ENCODE data around the gene MYO15B.

DNA sequence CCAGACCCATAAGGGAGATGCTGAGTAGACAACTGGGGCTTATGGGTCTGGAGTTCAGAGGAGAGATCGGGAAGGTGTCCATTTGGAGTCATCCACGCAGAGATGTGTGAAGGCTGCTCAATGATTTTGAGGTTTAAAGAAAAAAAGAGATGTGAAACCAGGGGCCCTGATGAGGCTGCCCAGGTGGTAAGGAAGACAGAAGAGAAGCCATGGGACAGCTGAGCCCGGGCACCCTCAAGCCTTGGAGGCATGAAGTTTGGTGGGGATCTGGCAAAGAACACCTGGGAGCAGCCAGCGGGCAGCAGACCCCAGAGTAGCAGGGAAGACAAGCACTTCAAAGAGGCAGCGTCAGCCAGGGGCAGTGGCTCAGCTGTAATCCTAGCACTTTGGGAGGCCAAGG is 20.8 kb upstream of the MYO15B start:
- TF ChIP-seq, protein P1, sequence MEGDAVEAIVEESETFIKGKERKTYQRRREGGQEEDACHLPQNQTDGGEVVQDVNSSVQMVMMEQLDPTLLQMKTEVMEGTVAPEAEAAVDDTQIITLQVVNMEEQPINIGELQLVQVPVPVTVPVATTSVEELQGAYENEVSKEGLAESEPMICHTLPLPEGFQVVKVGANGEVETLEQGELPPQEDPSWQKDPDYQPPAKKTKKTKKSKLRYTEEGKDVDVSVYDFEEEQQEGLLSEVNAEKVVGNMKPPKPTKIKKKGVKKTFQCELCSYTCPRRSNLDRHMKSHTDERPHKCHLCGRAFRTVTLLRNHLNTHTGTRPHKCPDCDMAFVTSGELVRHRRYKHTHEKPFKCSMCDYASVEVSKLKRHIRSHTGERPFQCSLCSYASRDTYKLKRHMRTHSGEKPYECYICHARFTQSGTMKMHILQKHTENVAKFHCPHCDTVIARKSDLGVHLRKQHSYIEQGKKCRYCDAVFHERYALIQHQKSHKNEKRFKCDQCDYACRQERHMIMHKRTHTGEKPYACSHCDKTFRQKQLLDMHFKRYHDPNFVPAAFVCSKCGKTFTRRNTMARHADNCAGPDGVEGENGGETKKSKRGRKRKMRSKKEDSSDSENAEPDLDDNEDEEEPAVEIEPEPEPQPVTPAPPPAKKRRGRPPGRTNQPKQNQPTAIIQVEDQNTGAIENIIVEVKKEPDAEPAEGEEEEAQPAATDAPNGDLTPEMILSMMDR (IDR thresholded peaks at IDR 0.05; ENCODE audit: extremely low read depth in 1 of 2, insufficient read depth in 1 of 2, low read depth in 1 of 2, low read length in 2 of 2): no peak
- TF ChIP-seq EZH2 (IDR thresholded peaks at IDR 0.05; ENCODE audit: borderline replicate concordance, low read depth, low read length, severe bottlenecking) (no peak), POLR2A (IDR thresholded peaks at IDR 0.05; ENCODE audit: low read depth, low read length) (no peak), JUN (IDR thresholded peaks at IDR 0.05; ENCODE audit: borderline replicate concordance, insufficient read depth, insufficient read length, low read depth) (no peak), POLR2AphosphoS5 (IDR thresholded peaks at IDR 0.05; ENCODE audit: insufficient read depth, low read depth, low read length) (no peak), FOS (IDR thresholded peaks at IDR 0.05; ENCODE audit: borderline replicate concordance, insufficient read depth, low read length) (no peak), MYC (IDR thresholded peaks at IDR 0.05; ENCODE audit: low read depth, low read length) (no peak), GATA2 (IDR thresholded peaks at IDR 0.05; ENCODE audit: insufficient read depth, insufficient read length, low read depth, low read length) (no peak)
- TF ChIP-seq, protein P2, sequence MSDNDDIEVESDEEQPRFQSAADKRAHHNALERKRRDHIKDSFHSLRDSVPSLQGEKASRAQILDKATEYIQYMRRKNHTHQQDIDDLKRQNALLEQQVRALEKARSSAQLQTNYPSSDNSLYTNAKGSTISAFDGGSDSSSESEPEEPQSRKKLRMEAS (IDR thresholded peaks at IDR 0.05; ENCODE audit: insufficient read depth, insufficient read length): no peak
